Keratinocyte (primary cell): ENCODE results near the gene ATP2A3. TPM values are rescaled to one million over a fixed set of nuclear protein-coding genes. Genes with fewer than 3 reads are reported as not detected.

Experiments
- DNase-seq: peaks from one replicate; pipeline ENCODE4 v3.0.0-alpha.2; 2011; ENCODE audit warnings: low read depth, missing footprints, low spot score
- FAIRE-seq: peaks from 2 replicates; lab custom pipeline; 2011; peaks lifted over from hg19 to GRCh38; lab: Jason Lieb, UNC
- H2AFZ ChIP-seq: 2 replicates; pipeline ENCODE4 v1.6.0; 2012; ENCODE audit warnings: low read length, control low read depth, inconsistent platforms; ENCODE audit not compliant: control insufficient read depth
- H3K27ac ChIP-seq: 2 replicates; pipeline ENCODE4 v1.5.1; 2011; ENCODE audit warnings: low read length; ENCODE audit not compliant: control insufficient read depth, insufficient read depth
- H3K27me3 ChIP-seq: 3 replicates; pipeline ENCODE4 v1.6.0; 2011; ENCODE audit warnings: low read length; ENCODE audit not compliant: control insufficient read depth, insufficient read depth; ENCODE audit errors: extremely low read depth
- H3K36me3 ChIP-seq, 2 experiments: 2 replicates in 1 of 2; 3 replicates in 1 of 2; pipeline ENCODE4 v1.5.1; 2011; ENCODE audit warnings: low read length in 2 of 2, mild to moderate bottlenecking in 1 of 2; ENCODE audit not compliant: control insufficient read depth in 2 of 2, insufficient read depth in 2 of 2; ENCODE audit errors: extremely low read depth in 1 of 2
- H3K4me1 ChIP-seq: 3 replicates; pipeline ENCODE4 v1.5.1; 2011; ENCODE audit warnings: low read length; ENCODE audit not compliant: control insufficient read depth, insufficient read depth; ENCODE audit errors: extremely low read depth
- H3K4me2 ChIP-seq: 3 replicates; pipeline ENCODE4 v1.6.0; 2011; ENCODE audit warnings: low read depth, low read length; ENCODE audit not compliant: control insufficient read depth, insufficient read depth; ENCODE audit errors: extremely low read depth
- H3K4me3 ChIP-seq, 3 experiments: fragments of 200-600 bp in 1 of 3; sonication (generic) in 1 of 3; 2 replicates in 2 of 3; 3 replicates in 1 of 3; pipeline ENCODE4 v1.5.1; 2011 to 2016; ENCODE audit warnings: low read length in 3 of 3, mild to moderate bottlenecking in 3 of 3, control low read depth in 2 of 3, inconsistent platforms in 1 of 3, low read depth in 1 of 3, mixed read lengths in 1 of 3, mixed run types in 1 of 3, moderate library complexity in 1 of 3; ENCODE audit not compliant: control insufficient read depth in 2 of 3, insufficient read depth in 2 of 3; ENCODE audit errors: extremely low read depth in 1 of 3
- H3K79me2 ChIP-seq: 2 replicates; pipeline ENCODE4 v1.6.0; 2012; ENCODE audit warnings: low read length; ENCODE audit not compliant: control insufficient read depth, insufficient read depth
- H3K9ac ChIP-seq: 3 replicates; pipeline ENCODE4 v1.6.0; 2011; ENCODE audit warnings: low read length; ENCODE audit not compliant: control insufficient read depth, insufficient read depth; ENCODE audit errors: extremely low read depth
- H3K9me1 ChIP-seq: 3 replicates; pipeline ENCODE4 v1.6.0; 2011; ENCODE audit warnings: low read length; ENCODE audit not compliant: control insufficient read depth, insufficient read depth; ENCODE audit errors: extremely low read depth
- H3K9me3 ChIP-seq: 2 replicates; pipeline ENCODE4 v1.5.1; 2012; ENCODE audit warnings: low read depth, low read length; ENCODE audit not compliant: control insufficient read depth
- H4K20me1 ChIP-seq: 3 replicates; pipeline ENCODE4 v1.6.0; 2011; ENCODE audit warnings: low read length; ENCODE audit not compliant: control insufficient read depth, insufficient read depth; ENCODE audit errors: extremely low read depth
- EZH2 ChIP-seq: IDR thresholded peaks from one replicate; pipeline ENCODE4 v1.6.1; 2012; ENCODE audit warnings: inconsistent platforms, mild to moderate bottlenecking, low read length, moderate library complexity
- dilution Hi-C: fragments of 300-500 bp; cut with MboI; formaldehyde crosslinking; loops from one replicate; pipeline ENCODE4 v1.7.0; 2020; ENCODE audit warnings: low sequenced_read_pairs; ENCODE audit not compliant: extremely low pct_ligation_motif_present
- polyA plus RNA-seq, 5 experiments: library from polyadenylated mRNA; depleted of rRNA in 3 of 5; stranded (reverse) in 3 of 5; stranded (forward) in 1 of 5; unstranded in 1 of 5; fragments of >200 nt; gene quantifications; 1 replicate in 1 of 5; 2 replicates in 3 of 5; 3 replicates in 1 of 5; pipeline versions ENCODE4 v1.2.1 to v1.2.3, GENCODE V29; 2011 to 2012; ENCODE audit warnings: missing spikeins in 2 of 5, low read depth in 1 of 5, low replicate concordance in 1 of 5
- TF ChIP-seq, protein P1 (sequence below), 3 experiments: IDR thresholded peaks in 1 of 3; conservative IDR thresholded peaks in 1 of 3; optimal IDR thresholded peaks in 1 of 3; 2 replicates in 2 of 3; 3 replicates in 1 of 3; pipeline versions ENCODE3 to v1.5.1; 2011; ENCODE audit warnings: low read length in 3 of 3, mild to moderate bottlenecking in 3 of 3, moderate library complexity in 2 of 3, control low read depth in 1 of 3, inconsistent platforms in 1 of 3; ENCODE audit not compliant: insufficient read depth in 2 of 3; ENCODE audit errors: extremely low read depth in 1 of 3

ATP2A3 gene
- polyA plus RNA-seq, 1 donor (not counting 4 experiments of a cell fraction or from before 2014, with no cell fraction given): 0.13 TPM

DNA sequence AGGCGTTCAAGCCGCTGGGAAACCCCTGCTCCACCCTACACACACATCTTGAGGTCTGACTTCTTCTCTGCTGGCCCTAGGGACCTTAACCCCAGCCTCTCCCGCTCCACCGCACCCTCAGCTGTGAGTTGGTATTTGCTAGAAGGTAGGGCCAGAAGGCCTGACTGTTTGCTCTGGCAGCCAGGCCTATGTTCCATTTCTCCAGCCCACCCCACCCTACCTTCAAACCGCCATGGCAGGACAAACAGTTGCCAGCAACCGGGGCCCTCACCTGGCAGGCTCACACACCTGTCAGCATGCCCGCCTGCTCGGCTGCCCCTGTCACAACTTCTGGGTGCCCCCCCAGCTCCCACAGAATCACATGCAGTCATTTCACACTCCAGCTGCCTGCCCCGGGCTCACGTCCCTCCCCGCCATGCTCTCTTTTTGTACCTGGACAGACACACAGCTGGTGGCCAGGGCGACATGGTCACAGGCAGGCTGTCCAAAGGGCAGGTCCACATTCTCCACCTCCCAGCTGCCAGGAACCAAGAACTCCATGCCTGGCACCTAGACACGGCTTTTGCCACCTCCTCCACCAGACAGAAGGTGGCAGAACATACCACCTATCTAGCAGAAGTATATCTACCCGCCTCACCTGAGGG is 2.6 kb upstream of the ATP2A3 start:
- Histone ChIP-seq H3K4me1 (peaks cover 10% of the 10 kb centered on the region), H3K27ac (no peak overlapping the region), H3K79me2 (no peaks in the 10 kb centered on the region), H3K4me2 (no peak overlapping the region), H2AFZ (no peak overlapping the region), H4K20me1 (no peaks in the 10 kb centered on the region), H3K9ac (no peak overlapping the region), H3K9me1 (no peaks in the 10 kb centered on the region), H3K4me3 (no peak overlapping the region), H3K36me3 (no peaks in the 10 kb centered on the region), H3K27me3 (peaks cover 30% of the 10 kb centered on the region), H3K9me3 (no peaks in the 10 kb centered on the region)
- no peak for FAIRE-seq
- no peak for DNase-seq
- dilution Hi-C loops: no loop called here
- no peak for TF ChIP-seq EZH2
- TF ChIP-seq, protein P1, sequence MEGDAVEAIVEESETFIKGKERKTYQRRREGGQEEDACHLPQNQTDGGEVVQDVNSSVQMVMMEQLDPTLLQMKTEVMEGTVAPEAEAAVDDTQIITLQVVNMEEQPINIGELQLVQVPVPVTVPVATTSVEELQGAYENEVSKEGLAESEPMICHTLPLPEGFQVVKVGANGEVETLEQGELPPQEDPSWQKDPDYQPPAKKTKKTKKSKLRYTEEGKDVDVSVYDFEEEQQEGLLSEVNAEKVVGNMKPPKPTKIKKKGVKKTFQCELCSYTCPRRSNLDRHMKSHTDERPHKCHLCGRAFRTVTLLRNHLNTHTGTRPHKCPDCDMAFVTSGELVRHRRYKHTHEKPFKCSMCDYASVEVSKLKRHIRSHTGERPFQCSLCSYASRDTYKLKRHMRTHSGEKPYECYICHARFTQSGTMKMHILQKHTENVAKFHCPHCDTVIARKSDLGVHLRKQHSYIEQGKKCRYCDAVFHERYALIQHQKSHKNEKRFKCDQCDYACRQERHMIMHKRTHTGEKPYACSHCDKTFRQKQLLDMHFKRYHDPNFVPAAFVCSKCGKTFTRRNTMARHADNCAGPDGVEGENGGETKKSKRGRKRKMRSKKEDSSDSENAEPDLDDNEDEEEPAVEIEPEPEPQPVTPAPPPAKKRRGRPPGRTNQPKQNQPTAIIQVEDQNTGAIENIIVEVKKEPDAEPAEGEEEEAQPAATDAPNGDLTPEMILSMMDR (optimal IDR thresholded peaks at IDR 0.05 in 1 of 3, IDR thresholded peaks at IDR 0.05 in 1 of 3, conservative IDR thresholded peaks at IDR 0.05 in 1 of 3; ENCODE audit: extremely low read depth in 1 of 3, insufficient read depth in 2 of 3, low read length in 3 of 3): no peak

DNA sequence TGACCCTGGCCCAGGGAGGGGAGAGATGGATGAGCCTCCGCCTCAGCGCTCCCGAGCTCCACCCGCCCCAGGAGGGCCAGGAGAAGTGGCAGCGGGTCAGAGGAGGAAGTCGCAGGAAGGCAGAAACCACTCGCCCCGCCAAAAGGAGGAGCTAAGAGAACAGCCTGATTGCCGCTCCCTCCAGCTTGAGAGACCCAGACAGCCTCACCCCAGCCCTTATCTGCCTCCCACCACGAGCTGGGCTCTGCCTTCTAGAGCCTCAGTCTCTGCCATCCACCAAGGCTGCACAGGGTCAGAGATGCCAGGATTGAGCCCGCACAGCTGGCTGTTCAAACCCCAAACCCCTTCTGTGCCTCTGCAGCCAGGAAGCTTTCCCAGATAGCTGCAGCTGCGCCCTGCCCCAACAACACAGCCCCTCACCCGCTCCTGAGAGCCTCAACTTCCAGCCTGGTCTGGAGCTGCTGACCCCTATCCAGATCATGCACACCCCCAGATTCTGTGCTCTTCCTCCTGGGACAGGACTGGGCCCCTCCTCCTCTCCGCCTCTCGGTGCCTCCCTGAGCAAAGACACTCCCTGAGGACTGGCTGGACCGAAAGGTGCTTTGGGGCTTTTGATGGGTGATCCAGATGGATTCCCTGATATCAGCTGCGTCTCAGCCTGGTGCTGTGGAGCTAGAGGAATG is 1.0 kb upstream of the ATP2A3 start:
- Histone ChIP-seq H3K4me1 (peaks cover 10% of the 10 kb centered on the region), H2AFZ (peak overlapping the region; percentile 93), H3K4me2 (peak overlapping the region; percentile 90), H3K4me3 (peak overlapping the region; percentile 30 to 69 (median 69)), H3K27ac (no peak overlapping the region), H4K20me1 (no peaks in the 10 kb centered on the region), H3K9me3 (no peaks in the 10 kb centered on the region), H3K9me1 (no peaks in the 10 kb centered on the region), H3K79me2 (no peaks in the 10 kb centered on the region), H3K9ac (no peak overlapping the region), H3K36me3 (no peaks in the 10 kb centered on the region), H3K27me3 (peaks cover 31% of the 10 kb centered on the region)
- FAIRE-seq (peak; percentile 52), DNase-seq (no peak)
- dilution Hi-C loops: no loop called here
- TF ChIP-seq, protein P1 (optimal IDR thresholded peaks at IDR 0.05 in 1 of 3, IDR thresholded peaks at IDR 0.05 in 1 of 3, conservative IDR thresholded peaks at IDR 0.05 in 1 of 3; ENCODE audit: extremely low read depth in 1 of 3, insufficient read depth in 2 of 3, low read length in 3 of 3): peak in 1 of 3 experiments; percentile 31
- no peak for TF ChIP-seq EZH2
